ENCODE measurements around the gene MSL1. TPM values are rescaled to one million over a fixed set of nuclear protein-coding genes. Genes with fewer than 3 reads are reported as not detected.

Gene MSL1
- total RNA-seq, 4 donors from 2014 or later = 86.3 to 207 (median 117) TPM

- Histone ChIP-seq H3K4me1 (no peaks in the 10 kb centered on the region), H3K4me3 (no peak overlapping the region), H3K9me3 (no peaks in the 10 kb centered on the region), H3K27me3 (no peaks in the 10 kb centered on the region), H3K27ac (peak overlapping the region in 1 of 4 donors; percentile 32), H3K36me3 (peaks cover 4 to 98% (median 5%) of the 10 kb centered on the region in 3 donors)
- DNase-seq = no peak
- no peak for TF ChIP-seq POLR2A (IDR thresholded peaks at IDR 0.05)
- TF ChIP-seq CTCF (IDR thresholded peaks at IDR 0.05) = no peak
Observed at GRCh38 chr17:40167685-40168261, 46.0 kb downstream of the MSL1 start.

DNA sequence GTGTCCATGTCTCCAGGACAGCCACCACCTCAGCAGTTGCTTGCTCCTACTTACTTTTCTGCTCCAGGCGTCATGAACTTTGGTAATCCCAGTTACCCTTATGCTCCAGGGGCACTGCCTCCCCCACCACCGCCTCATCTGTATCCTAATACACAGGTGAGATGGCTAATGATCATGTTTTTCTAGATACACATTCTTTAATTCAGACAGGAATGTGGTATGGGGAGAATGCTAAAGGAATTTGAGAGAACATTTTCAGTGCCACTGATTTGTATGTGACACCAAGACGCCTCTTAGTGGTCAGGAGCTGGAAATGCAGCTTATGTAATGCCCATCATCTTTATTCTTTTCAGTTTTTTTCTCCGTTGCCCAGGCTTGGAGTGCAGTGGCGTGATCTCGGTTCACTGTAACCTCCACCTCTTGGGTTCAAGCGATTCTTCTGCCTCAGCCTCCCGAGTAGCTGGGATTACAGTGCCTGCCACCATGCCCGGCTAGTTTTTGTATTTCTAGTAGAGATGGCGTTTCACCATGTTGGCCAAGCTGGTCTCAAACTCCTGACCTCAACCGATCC is 46.6 kb downstream of the MSL1 start:
- no peaks in the 10 kb centered on the region for H3K4me1 ChIP-seq
- TF ChIP-seq CTCF (IDR thresholded peaks at IDR 0.05) (peak; percentile 73 to 97 (median 96)), POLR2A (IDR thresholded peaks at IDR 0.05) (peak in 1 of 2 donors; percentile 6)
- H3K4me3 ChIP-seq = no peak overlapping the region
- H3K9me3 ChIP-seq = no peaks in the 10 kb centered on the region
- no peaks in the 10 kb centered on the region for H3K27me3 ChIP-seq
- peak overlapping the region in 1 of 4 donors; percentile 32 for H3K27ac ChIP-seq
- DNase-seq = peak in 2 of 3 donors; percentile 39 to 77
- peaks cover 4 to 92% (median 5%) of the 10 kb centered on the region in 3 donors for H3K36me3 ChIP-seq

- Histone ChIP-seq H3K4me1 (no peaks in the 10 kb centered on the region), H3K27ac (no peak overlapping the region), H3K27me3 (no peaks in the 10 kb centered on the region), H3K36me3 (peaks cover 4 to 78% (median 5%) of the 10 kb centered on the region in 3 donors), H3K9me3 (no peaks in the 10 kb centered on the region), H3K4me3 (no peak overlapping the region)
- TF ChIP-seq CTCF (IDR thresholded peaks at IDR 0.05) (no peak), POLR2A (IDR thresholded peaks at IDR 0.05) (no peak)
- no peak for DNase-seq
Observed at GRCh38 chr17:40170325-40170724, 48.6 kb downstream of the MSL1 start.

DNA sequence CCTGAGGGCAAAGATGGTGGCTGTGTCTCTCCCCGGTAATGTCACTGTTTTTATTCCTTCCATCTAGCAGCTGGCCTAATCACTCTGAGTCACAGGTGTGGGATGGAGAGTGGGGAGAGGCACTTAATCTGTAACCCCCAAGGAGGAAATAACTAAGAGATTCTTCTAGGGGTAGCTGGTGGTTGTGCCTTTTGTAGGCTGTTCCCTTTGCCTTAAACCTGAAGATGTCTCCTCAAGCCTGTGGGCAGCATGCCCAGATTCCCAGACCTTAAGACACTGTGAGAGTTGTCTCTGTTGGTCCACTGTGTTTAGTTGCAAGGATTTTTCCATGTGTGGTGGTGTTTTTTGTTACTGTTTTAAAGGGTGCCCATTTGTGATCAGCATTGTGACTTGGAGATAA is 50.0 kb downstream of the MSL1 start:
- Histone ChIP-seq H3K27me3 (no peaks in the 10 kb centered on the region), H3K9me3 (no peaks in the 10 kb centered on the region), H3K4me1 (peaks cover 0 to 10% (median 2%) of the 10 kb centered on the region in 4 donors), H3K27ac (no peak overlapping the region), H3K4me3 (no peak overlapping the region), H3K36me3 (peaks cover 4 to 64% (median 5%) of the 10 kb centered on the region in 3 donors)
- DNase-seq = no peak
- TF ChIP-seq CTCF (IDR thresholded peaks at IDR 0.05) (no peak), POLR2A (IDR thresholded peaks at IDR 0.05) (no peak)

- no peak for DNase-seq
- Histone ChIP-seq H3K9me3 (no peaks in the 10 kb centered on the region), H3K27me3 (no peaks in the 10 kb centered on the region), H3K27ac (no peak overlapping the region), H3K4me3 (no peak overlapping the region), H3K4me1 (peaks cover 0 to 22% (median 14%) of the 10 kb centered on the region in 4 donors), H3K36me3 (peaks cover 4 to 49% (median 5%) of the 10 kb centered on the region in 3 donors)
- no peak for TF ChIP-seq POLR2A (IDR thresholded peaks at IDR 0.05)
- no peak for TF ChIP-seq CTCF (IDR thresholded peaks at IDR 0.05)
Observed at GRCh38 chr17:40173091-40173777, 51.5 kb downstream of the MSL1 start.

Data from Peyer's patch (tissue), 4 donors.